Neuronal stem cell (in vitro differentiated cells): ENCODE results near the gene ZNF425. TPM values are rescaled to one million over a fixed set of nuclear protein-coding genes. Genes with fewer than 3 reads are reported as not detected.

ENCODE experiments used
- DNase-seq: peaks from one replicate; pipeline ENCODE4 v3.0.0-alpha.2; 2013; ENCODE audit warnings: low spot score
- H2AFZ ChIP-seq: one replicate; pipeline ENCODE4 v1.6.1; 2013; ENCODE audit warnings: mild to moderate bottlenecking, low read length, inconsistent platforms
- H2AK5ac ChIP-seq: 2 replicates; pipeline ENCODE4 v1.6.1; 2013; ENCODE audit warnings: low read depth, mild to moderate bottlenecking, inconsistent platforms, low read length, moderate library complexity, mixed read lengths
- H2BK120ac ChIP-seq: 2 replicates; pipeline ENCODE4 v1.6.1; 2013; ENCODE audit warnings: low read depth, mild to moderate bottlenecking, inconsistent platforms, low read length, moderate library complexity, mixed read lengths
- H2BK12ac ChIP-seq: one replicate; pipeline ENCODE4 v1.6.1; 2013; ENCODE audit warnings: low read length, inconsistent platforms
- H2BK15ac ChIP-seq: 2 replicates; pipeline ENCODE4 v1.6.1; 2013; ENCODE audit warnings: mild to moderate bottlenecking, low read length, inconsistent platforms, mixed read lengths
- H2BK5ac ChIP-seq: one replicate; pipeline ENCODE4 v1.6.1; 2013; ENCODE audit warnings: inconsistent platforms, mild to moderate bottlenecking, low read length, moderate library complexity
- H3K14ac ChIP-seq: one replicate; pipeline ENCODE4 v1.6.1; 2013; ENCODE audit warnings: low read length, inconsistent platforms
- H3K18ac ChIP-seq: 2 replicates; pipeline ENCODE4 v1.6.1; 2013; ENCODE audit warnings: low read length, inconsistent platforms
- H3K23ac ChIP-seq: 2 replicates; pipeline ENCODE4 v1.6.1; 2013; ENCODE audit warnings: low read depth, mild to moderate bottlenecking, mixed read lengths, low read length, inconsistent platforms; ENCODE audit not compliant: poor library complexity
- H3K27ac ChIP-seq: replicated peaks from 3 replicates; pipeline ENCODE4 v1.5.1; 2013; ENCODE audit warnings: low read length, inconsistent platforms
- H3K27me3 ChIP-seq, 3 experiments: 2 replicates each; pipeline ENCODE4 v1.6.1; 2013; ENCODE audit warnings: low read length in 3 of 3, mild to moderate bottlenecking in 2 of 3, inconsistent platforms in 1 of 3, low read depth in 1 of 3, mixed read lengths in 1 of 3, moderate library complexity in 1 of 3; ENCODE audit not compliant: control insufficient read depth in 3 of 3, insufficient read depth in 3 of 3
- H3K36me3 ChIP-seq, 2 donors: replicated peaks in 1 of 2; 2 replicates each; pipeline ENCODE4 v1.6.1; 2013; ENCODE audit warnings: low read length in 2 of 2; ENCODE audit not compliant: control insufficient read depth in 2 of 2, insufficient read depth in 2 of 2
- H3K4ac ChIP-seq: 2 replicates; pipeline ENCODE4 v1.6.1; 2013; ENCODE audit warnings: inconsistent platforms, mild to moderate bottlenecking, low read length, moderate library complexity
- H3K4me1 ChIP-seq, 2 donors: 1 replicate in 1 of 2; 2 replicates in 1 of 2; pipeline ENCODE4 v1.6.1; 2013; ENCODE audit warnings: low read length in 2 of 2, low read depth in 1 of 2; ENCODE audit not compliant: control insufficient read depth in 2 of 2, insufficient read depth in 1 of 2
- H3K4me2 ChIP-seq: one replicate; pipeline ENCODE4 v1.6.1; 2013; ENCODE audit warnings: mild to moderate bottlenecking, low read length, inconsistent platforms; ENCODE audit not compliant: insufficient read depth, poor library complexity, severe bottlenecking
- H3K4me3 ChIP-seq, 2 donors: 2 replicates each; pipeline ENCODE4 v1.5.1; 2013; ENCODE audit warnings: low read length in 2 of 2, mild to moderate bottlenecking in 2 of 2, inconsistent platforms in 1 of 2, moderate library complexity in 1 of 2
- H3K79me1 ChIP-seq: one replicate; pipeline ENCODE4 v1.6.1; 2013; ENCODE audit warnings: low read depth, mild to moderate bottlenecking, inconsistent platforms, low read length, moderate library complexity
- H3K9ac ChIP-seq: one replicate; pipeline ENCODE4 v1.6.1; 2013; ENCODE audit warnings: mild to moderate bottlenecking, low read depth, low read length, inconsistent platforms; ENCODE audit not compliant: poor library complexity
- H3K9me3 ChIP-seq, 2 donors: replicated peaks in 1 of 2; 2 replicates each; pipeline versions ENCODE3 to v1.6.1; 2013; ENCODE audit warnings: low read length in 2 of 2, mild to moderate bottlenecking in 2 of 2, inconsistent platforms in 1 of 2, low read depth in 1 of 2, mixed read lengths in 1 of 2, moderate library complexity in 1 of 2; ENCODE audit not compliant: control insufficient read depth in 2 of 2, insufficient read depth in 1 of 2
- H4K8ac ChIP-seq: one replicate; pipeline ENCODE4 v1.6.1; 2013; ENCODE audit warnings: low read depth, mild to moderate bottlenecking, inconsistent platforms, low read length, moderate library complexity
- H4K91ac ChIP-seq: one replicate; pipeline ENCODE4 v1.6.1; 2013; ENCODE audit warnings: low read length, low read depth, mild to moderate bottlenecking, inconsistent platforms; ENCODE audit not compliant: poor library complexity
- WGBS, 2 donors: extraction: QIAGEN DNeasy Blood & Tissue Kit; methylation state at CpG; one replicate each; pipeline ENCODE4 v1.1.7; 2013; ENCODE audit warnings: missing lambda C conversion rate in 2 of 2, mixed read lengths in 1 of 2; ENCODE audit not compliant: insufficient read length in 2 of 2, insufficient replicate concordance in 1 of 2; ENCODE audit errors: extremely low coverage in 2 of 2; 5-methylcytosine and 5-hydroxymethylcytosine counted together
- small RNA-seq: library from polyadenylated mRNA; stranded (forward); fragments of <200 nt; extraction: miRNeasy Mini kit (QIAGEN cat#:217004); gene quantifications from one replicate; pipeline ENCODE3, GENCODE V24; 2013; ENCODE audit not compliant: insufficient read depth

Gene ZNF425

GRCh38 chr7:149053384-149053783, 72.7 kb downstream of the ZNF425 start:
- no CpG with 5 or more reads among the region's 1 CpG for WGBS, 2 donors
- H3K4me2 ChIP-seq = no peak overlapping the region

More at GRCh38 chr7:149053384-149053783, 72.7 kb downstream of the ZNF425 start:
- H4K8ac ChIP-seq = no peak overlapping the region
- H3K4me3 ChIP-seq = no peak overlapping the region
- H2BK5ac ChIP-seq = no peak overlapping the region
- H3K18ac ChIP-seq = no peak overlapping the region
- no peaks in the 10 kb centered on the region for H3K4me1 ChIP-seq
- no peaks in the 10 kb centered on the region for H3K79me1 ChIP-seq
- H3K27ac ChIP-seq = no peak overlapping the region
- no peak overlapping the region for H2BK120ac ChIP-seq
- H2BK15ac ChIP-seq = no peak overlapping the region
- H3K23ac ChIP-seq = no peak overlapping the region
- no peak overlapping the region for H4K91ac ChIP-seq
- no peaks in the 10 kb centered on the region for H3K27me3 ChIP-seq
- no peak overlapping the region for H3K4ac ChIP-seq
- DNase-seq = no peak
- H2AFZ ChIP-seq = no peak overlapping the region
- H2BK12ac ChIP-seq = no peak overlapping the region
- H3K14ac ChIP-seq = no peak overlapping the region
- no peaks in the 10 kb centered on the region for H3K9me3 ChIP-seq
- H3K36me3 ChIP-seq = no peaks in the 10 kb centered on the region
- no peak overlapping the region for H3K9ac ChIP-seq
- H2AK5ac ChIP-seq = no peak overlapping the region

Small RNAs within 50 kb of the gene (small RNA-seq; reads per million reads assigned to genes)
- gene COX6B1P1 (not detected), gene RN7SL521P (3.9 reads per million, percentile 6 among the genes with 10 or more reads in this experiment)
